Small intestine (tissue), 7 donors: ENCODE measurements around the gene PITPNM3. TPM values are rescaled to one million over a fixed set of nuclear protein-coding genes. Genes with fewer than 3 reads are reported as not detected.
A peak's percentile ranks its signal among the peaks of the same experiment; 100 is the strongest.

ENCODE experiments used
- DNase-seq, 2 donors: peaks; one replicate each; pipeline versions ENCODE4 v3.0.0 to v3.0.0-alpha.2; 2013
- FAIRE-seq: peaks from 2 replicates; lab custom pipeline; 2012; peaks lifted over from hg19 to GRCh38; lab: Jason Lieb, UNC
- H3K27ac ChIP-seq, 3 donors: one replicate each; pipeline ENCODE4 v1.5.1; 2013; ENCODE audit warnings: low read length in 2 of 3, mild to moderate bottlenecking in 2 of 3, control low read depth in 1 of 3, inconsistent platforms in 1 of 3, low read depth in 1 of 3, moderate library complexity in 1 of 3
- H3K27me3 ChIP-seq, 3 donors: one replicate each; pipeline ENCODE4 v1.6.1; 2013; ENCODE audit warnings: low read length in 3 of 3, inconsistent platforms in 1 of 3; ENCODE audit not compliant: control insufficient read depth in 3 of 3, insufficient read depth in 3 of 3
- H3K36me3 ChIP-seq, 3 donors: one replicate each; pipeline ENCODE4 v1.6.1; 2013; ENCODE audit warnings: low read length in 3 of 3, inconsistent platforms in 1 of 3, low read depth in 1 of 3, mild to moderate bottlenecking in 1 of 3, moderate library complexity in 1 of 3; ENCODE audit not compliant: control insufficient read depth in 3 of 3, insufficient read depth in 2 of 3
- H3K4me1 ChIP-seq, 3 donors: one replicate each; pipeline ENCODE4 v1.6.1; 2013; ENCODE audit warnings: low read length in 2 of 3, inconsistent platforms in 1 of 3, low read depth in 1 of 3, mild to moderate bottlenecking in 1 of 3, moderate library complexity in 1 of 3; ENCODE audit not compliant: control insufficient read depth in 3 of 3, insufficient read depth in 2 of 3
- H3K4me3 ChIP-seq, 3 donors: one replicate each; pipeline ENCODE4 v1.5.1; 2013; ENCODE audit warnings: low read length in 3 of 3, control low read depth in 1 of 3, inconsistent platforms in 1 of 3, low read depth in 1 of 3, mild to moderate bottlenecking in 1 of 3, moderate library complexity in 1 of 3
- H3K9me3 ChIP-seq, 2 donors: one replicate each; pipeline ENCODE4 v1.6.1; 2013; ENCODE audit warnings: low read depth in 1 of 2, low read length in 1 of 2; ENCODE audit not compliant: control insufficient read depth in 2 of 2, insufficient read depth in 1 of 2
- WGBS, 3 donors: extraction: QIAGEN DNeasy Blood & Tissue Kit; methylation state at CpG; one replicate each; pipeline ENCODE4 v1.1.7; 2013; 5-methylcytosine and 5-hydroxymethylcytosine counted together
- polyA plus RNA-seq, 4 donors: library from polyadenylated mRNA; stranded (reverse) in 3 of 4; unstranded in 1 of 4; fragments of 200-250 nt in 3 of 4; fragments of 120-200 nt in 1 of 4; gene quantifications; one replicate each; pipeline versions ENCODE4 v1.2.1 to v1.2.3, GENCODE V29; 2013
- donor health status: healthy with polysubstance abuse.
- donor health status: control.
- donor health status: control.
- donor health status: Bipolar disorder and iron deficiency.
- donor health status: healthy.

The PITPNM3 gene
- polyA plus RNA-seq, 4 donors = 0.22 to 1.7 (median 0.70) TPM

DNA sequence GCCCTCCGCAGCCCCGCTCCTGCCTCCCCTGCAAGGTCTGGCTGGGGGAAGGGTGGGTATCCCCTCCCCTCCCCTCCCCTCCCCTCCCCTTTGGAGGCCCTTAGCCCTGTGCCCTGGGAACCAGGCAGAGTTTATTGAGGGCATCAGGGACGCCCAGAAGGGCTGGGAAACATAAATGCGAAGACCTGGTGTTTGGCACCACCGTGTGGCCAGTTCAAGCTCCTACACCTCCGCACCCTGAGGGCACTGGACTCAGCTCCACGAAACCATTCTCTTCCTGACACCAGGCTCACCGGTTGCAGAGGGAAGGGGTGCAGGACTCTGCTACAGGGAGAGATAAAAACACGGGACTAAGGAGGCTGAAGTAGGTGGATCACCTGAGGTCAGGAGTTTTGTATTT lies 120.4 kb downstream of the PITPNM3 start:
- H3K36me3 ChIP-seq = no peaks in the 10 kb centered on the region
- H3K4me1 ChIP-seq = no peaks in the 10 kb centered on the region
- no peak overlapping the region for H3K4me3 ChIP-seq
- H3K27me3 ChIP-seq = peaks cover 0 to 4% (median 4%) of the 10 kb centered on the region in 3 donors
- FAIRE-seq (no peak), DNase-seq (peak; percentile 64 to 66)
- 13 to 14% (median 13%) methylated on average over 9 of the region's 9 CpGs for WGBS, 3 donors
- H3K9me3 ChIP-seq = peaks cover 0 to 3% of the 10 kb centered on the region in 2 donors
- no peak overlapping the region for H3K27ac ChIP-seq

DNA sequence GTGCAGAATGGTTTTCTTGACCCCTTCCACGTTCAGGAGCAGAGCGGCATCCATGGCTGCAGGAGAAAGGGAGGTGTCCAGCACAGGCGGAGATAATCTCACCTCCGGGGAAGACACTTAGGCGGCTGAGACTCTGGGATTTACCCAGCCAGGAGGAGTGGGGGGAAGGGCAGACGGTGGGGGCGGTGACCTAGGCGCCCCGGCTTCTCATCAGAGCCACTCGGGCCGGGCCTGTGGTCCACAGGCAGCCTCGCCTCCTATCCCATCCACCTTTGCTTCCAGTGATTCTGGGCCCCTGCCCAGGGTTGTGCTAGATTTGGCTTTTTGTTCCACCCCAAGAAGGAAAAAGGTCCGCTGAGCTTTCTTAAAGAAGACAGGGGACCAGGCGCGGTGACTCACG lies 121.3 kb downstream of the PITPNM3 start, which contains the start of gene AIPL1:
TSS of gene AIPL1 (minus strand) at position 71 of the 400 bp plus-strand sequence. CDS start at position 54, 17 bp downstream.
- WGBS, 3 donors = 73 to 85% (median 79%) methylated on average over 15 to 16 of the region's 16 CpGs
- Histone ChIP-seq H3K27me3 (peaks cover 0 to 4% (median 4%) of the 10 kb centered on the region in 3 donors), H3K36me3 (no peaks in the 10 kb centered on the region), H3K4me3 (no peak within 1 kb of the TSS), H3K4me1 (no peaks in the 10 kb centered on the region), H3K9me3 (peaks cover 0 to 5% of the 10 kb centered on the region in 2 donors), H3K27ac (no peak within 1 kb of the TSS)
- FAIRE-seq (no peak), DNase-seq (no peak)

DNA sequence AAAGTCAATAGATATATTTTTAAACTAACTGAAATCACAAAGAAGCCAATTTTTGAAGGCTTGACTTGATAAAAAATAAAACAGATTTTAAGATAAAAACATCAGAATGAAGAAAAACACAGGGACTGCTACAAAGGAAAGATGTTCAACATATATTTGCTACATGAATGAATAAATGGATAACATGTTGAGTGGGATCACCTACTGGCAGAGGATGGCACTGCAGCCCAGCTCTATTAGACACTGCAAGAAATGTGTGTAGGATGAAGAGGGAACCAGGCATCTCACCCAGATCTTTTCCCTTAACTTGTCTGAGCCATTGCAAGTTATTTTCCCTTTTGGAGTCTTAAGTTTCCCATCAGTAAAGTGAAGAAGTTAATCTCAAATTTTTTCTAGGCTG lies 125.6 kb downstream of the PITPNM3 start:
- H3K36me3 ChIP-seq = no peaks in the 10 kb centered on the region
- no peak for DNase-seq
- peaks cover 0 to 5% of the 10 kb centered on the region in 2 donors for H3K9me3 ChIP-seq
- H3K4me3 ChIP-seq = no peak overlapping the region
- no peak for FAIRE-seq
- H3K4me1 ChIP-seq = no peaks in the 10 kb centered on the region
- no peaks in the 10 kb centered on the region for H3K27me3 ChIP-seq
- H3K27ac ChIP-seq = no peak overlapping the region

DNA sequence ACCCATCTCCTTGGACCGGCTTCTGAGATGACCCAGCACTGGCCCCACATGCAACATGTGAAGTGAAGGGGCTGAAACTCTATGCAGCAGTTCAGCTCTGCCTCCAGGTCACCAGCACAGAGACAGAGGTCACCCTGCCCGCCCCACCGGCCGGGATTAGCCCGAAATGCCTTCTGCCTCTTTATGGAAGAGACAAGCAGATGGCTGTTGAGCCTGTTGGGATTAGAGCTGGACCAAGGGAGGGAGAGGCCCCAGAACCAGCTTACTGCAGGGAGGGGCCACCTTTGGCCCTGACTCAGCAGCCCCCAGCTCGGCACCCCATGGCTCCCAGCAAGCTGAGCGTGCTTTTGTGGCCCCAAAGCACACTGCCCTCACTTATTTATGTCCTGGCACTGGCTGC lies 127.1 kb downstream of the PITPNM3 start:
- Histone ChIP-seq H3K27ac (no peak overlapping the region), H3K36me3 (no peaks in the 10 kb centered on the region), H3K9me3 (peaks cover 0 to 5% of the 10 kb centered on the region in 2 donors), H3K4me3 (no peak overlapping the region), H3K4me1 (no peaks in the 10 kb centered on the region), H3K27me3 (no peaks in the 10 kb centered on the region)
- DNase-seq (no peak), FAIRE-seq (no peak)
- 86 to 91% (median 87%) methylated on average over 7 of the region's 7 CpGs for WGBS, 3 donors

DNA sequence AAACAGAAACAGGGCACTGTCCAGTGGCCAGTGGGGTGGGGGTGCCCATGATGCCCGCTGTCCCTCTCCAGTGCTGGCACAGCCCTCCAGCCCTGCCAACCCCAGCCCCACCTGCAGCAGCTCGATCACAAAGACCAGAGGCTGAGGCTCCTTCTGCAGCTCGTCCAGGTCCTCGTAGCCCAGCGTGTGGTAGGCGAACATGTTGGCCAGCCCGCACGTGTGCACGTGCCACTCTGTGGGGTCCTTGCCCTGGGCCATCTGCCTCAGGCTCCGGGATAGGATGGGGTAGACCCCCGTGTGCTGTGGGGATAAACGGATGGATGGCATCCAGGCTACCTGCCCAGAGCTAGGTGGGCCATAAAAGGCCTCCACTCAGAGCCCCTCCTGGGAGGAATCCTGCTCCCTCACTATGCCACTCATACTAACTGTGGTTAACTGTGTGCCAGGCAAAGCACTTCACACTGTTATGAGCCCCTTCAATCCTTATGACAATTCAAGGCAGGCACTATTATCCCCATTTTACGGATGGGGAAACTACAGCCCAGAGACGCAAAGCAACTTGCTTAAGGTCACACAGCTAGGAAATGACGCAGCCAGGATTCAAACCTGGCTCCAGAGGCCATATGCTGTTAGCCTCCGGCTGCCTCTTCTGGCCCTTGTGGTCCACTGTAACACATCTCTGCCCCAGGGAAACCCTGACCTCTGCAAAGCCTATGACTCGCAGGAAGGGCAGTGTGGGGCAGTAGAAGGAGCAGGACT lies 128.0 kb downstream of the PITPNM3 start:
- Histone ChIP-seq H3K27me3 (no peaks in the 10 kb centered on the region), H3K4me1 (no peaks in the 10 kb centered on the region), H3K9me3 (peaks cover 0 to 5% of the 10 kb centered on the region in 2 donors), H3K4me3 (no peak overlapping the region), H3K27ac (no peak overlapping the region), H3K36me3 (no peaks in the 10 kb centered on the region)
- 88 to 90% (median 89%) methylated on average over 17 of the region's 17 CpGs for WGBS, 3 donors
- no peak for FAIRE-seq
- no peak for DNase-seq

DNA sequence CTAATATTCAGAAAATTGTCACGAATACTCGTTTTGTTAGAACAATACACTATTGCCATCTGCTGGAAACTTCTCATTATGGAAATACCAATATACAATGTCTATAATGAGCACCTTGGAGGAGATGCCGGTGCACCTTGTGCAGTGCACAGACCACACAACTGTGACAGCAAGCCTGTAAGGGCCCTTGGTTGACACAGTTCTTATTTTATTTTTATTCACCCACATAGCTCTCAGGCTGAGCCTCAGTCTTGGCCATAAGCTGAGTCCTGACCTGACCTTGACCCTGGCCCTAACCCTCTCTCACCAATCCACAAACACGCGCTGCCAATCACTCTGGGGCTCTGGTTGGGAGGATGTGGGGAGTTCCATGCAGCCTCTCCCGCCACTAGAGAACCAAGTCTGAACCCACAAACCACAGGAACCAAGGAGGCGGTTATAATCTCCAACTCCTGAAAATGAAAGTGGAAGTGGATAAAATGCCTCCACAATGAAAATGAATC lies 129.0 kb downstream of the PITPNM3 start:
- no peaks in the 10 kb centered on the region for H3K4me1 ChIP-seq
- H3K27me3 ChIP-seq = no peaks in the 10 kb centered on the region
- no peak for FAIRE-seq
- H3K9me3 ChIP-seq = peaks cover 0 to 5% of the 10 kb centered on the region in 2 donors
- peak in 1 of 2 donors; percentile 16 for DNase-seq
- H3K27ac ChIP-seq = no peak overlapping the region
- 39 to 47% (median 43%) methylated on average over 7 of the region's 7 CpGs for WGBS, 3 donors
- H3K36me3 ChIP-seq = no peaks in the 10 kb centered on the region
- no peak overlapping the region for H3K4me3 ChIP-seq

DNA sequence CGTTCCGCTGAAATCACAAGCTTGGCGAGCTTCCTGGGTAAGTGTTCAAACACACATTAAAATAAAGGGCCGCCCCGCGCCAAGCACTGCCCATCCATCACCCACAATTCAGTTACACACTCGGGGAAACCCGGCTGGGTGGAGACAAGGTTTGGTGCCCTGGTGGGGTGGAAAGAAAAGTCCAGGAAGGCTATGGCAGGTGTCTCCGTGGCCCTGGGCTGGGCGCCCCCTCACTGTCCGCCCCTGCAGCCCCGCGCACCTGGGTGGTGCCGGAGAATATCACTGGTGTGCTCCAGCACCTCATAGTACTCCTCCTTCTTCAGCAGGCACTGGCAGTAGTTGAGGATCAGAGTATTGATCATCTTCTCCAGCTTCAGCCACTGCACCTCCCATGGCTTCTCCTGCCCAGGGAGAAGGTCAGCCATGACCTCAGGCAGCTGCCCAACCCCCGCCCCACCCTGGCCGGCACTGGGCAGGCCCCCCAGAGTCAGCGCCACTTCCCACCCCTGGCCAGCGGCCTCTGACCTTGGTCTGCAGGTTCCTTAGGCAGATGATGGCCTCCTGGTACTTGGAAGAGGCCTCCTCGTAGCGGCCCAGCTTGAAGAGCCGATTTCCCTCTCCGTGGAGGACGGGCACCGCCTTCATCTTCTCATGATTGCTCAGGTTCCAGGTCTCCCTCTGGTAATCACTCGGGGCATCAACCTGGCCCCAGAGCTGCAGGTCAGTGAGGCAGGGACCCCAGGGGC lies 129.8 kb downstream of the PITPNM3 start:
- FAIRE-seq (no peak), DNase-seq (no peak)
- Histone ChIP-seq H3K36me3 (no peaks in the 10 kb centered on the region), H3K27me3 (no peaks in the 10 kb centered on the region), H3K4me3 (no peak overlapping the region), H3K4me1 (no peaks in the 10 kb centered on the region), H3K9me3 (peaks cover 0 to 5% of the 10 kb centered on the region in 2 donors), H3K27ac (no peak overlapping the region)
- WGBS, 3 donors = 89 to 90% (median 90%) methylated on average over 25 of the region's 25 CpGs

DNA sequence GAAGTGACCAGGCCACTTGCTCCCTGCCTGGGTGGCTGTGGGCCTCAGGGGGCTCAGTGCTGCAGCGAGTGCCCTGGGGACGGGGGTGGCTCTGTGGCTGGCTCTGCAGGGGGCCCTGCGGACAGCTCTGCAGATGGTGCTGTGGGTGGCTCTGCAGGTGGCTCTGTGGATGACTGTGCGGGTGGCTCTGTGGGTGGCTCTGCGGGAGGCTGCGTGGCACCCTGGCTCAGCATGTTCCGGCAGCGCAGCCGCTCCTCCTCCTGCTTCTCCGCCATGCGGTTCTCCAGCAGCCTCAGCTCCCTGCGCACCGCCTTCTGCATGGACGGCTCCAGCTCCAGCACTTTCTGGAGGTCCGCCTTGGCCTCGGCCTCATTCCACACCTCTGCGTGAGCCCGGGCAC lies 130.9 kb downstream of the PITPNM3 start:
- no peak overlapping the region for H3K27ac ChIP-seq
- no peak for FAIRE-seq
- no peaks in the 10 kb centered on the region for H3K27me3 ChIP-seq
- H3K4me3 ChIP-seq = no peak overlapping the region
- DNase-seq = no peak
- H3K4me1 ChIP-seq = no peaks in the 10 kb centered on the region
- H3K9me3 ChIP-seq = no peaks in the 10 kb centered on the region
- 88 to 90% (median 90%) methylated on average over 15 to 18 of the region's 18 CpGs for WGBS, 3 donors
- H3K36me3 ChIP-seq = no peaks in the 10 kb centered on the region
